Activated naive CD8-positive, alpha-beta T cell treated with anti-CD3 and anti-CD28 coated beads, Interleukin-2, amount 10 ng/mL, durations not matched to agents 7 days and 5 days (primary cell): ENCODE measurements around the gene ODC1. TPM values are rescaled to one million over a fixed set of nuclear protein-coding genes. Genes with fewer than 3 reads are reported as not detected.

Experiments
- ATAC-seq: fragments of 150-1000 bp; cut with Tn5 transposase; one replicate; pipeline ENCODE4 v1.10.0; 2021; ENCODE audit warnings: low read depth, moderate library complexity
- POLR2A ChIA-PET: fragments of 350-600 bp; sonication (Branson Sonifier 250); formaldehyde crosslinking; loops from one replicate; lab custom pipeline; 2021; ENCODE audit warnings: antibody characterized with exemption; lab: Charles Lee
- DNase-seq: peaks from one replicate; pipeline ENCODE4 v3.0.0; 2021
- H3K27ac Mint-ChIP-seq: one replicate; pipeline ENCODE4 v1.8.0; 2022; ENCODE audit warnings: mild to moderate bottlenecking, mixed read lengths
- H3K27me3 Mint-ChIP-seq: one replicate; pipeline ENCODE4 v1.8.0; 2022; ENCODE audit warnings: mild to moderate bottlenecking, moderate library complexity, mixed read lengths
- H3K36me3 Mint-ChIP-seq: one replicate; pipeline ENCODE4 v1.8.0; 2021; ENCODE audit warnings: mild to moderate bottlenecking, mixed read lengths
- H3K4me1 Mint-ChIP-seq: one replicate; pipeline ENCODE4 v1.8.0; 2021; ENCODE audit warnings: mixed read lengths
- H3K4me3 Mint-ChIP-seq: one replicate; pipeline ENCODE4 v1.8.0; 2022; ENCODE audit warnings: mild to moderate bottlenecking, moderate library complexity, mixed read lengths
- H3K9me3 Mint-ChIP-seq: one replicate; pipeline ENCODE4 v1.8.0; 2021; ENCODE audit warnings: mixed read lengths
- total RNA-seq, 2 experiments: library from RNA; stranded (reverse); gene quantifications; one replicate each; pipeline ENCODE4 v1.2.3, GENCODE V29; 2021

The ODC1 gene
- total RNA-seq, 2 experiments from 2014 or later, result 42.0 to 43.8 TPM

GRCh38 chr2:10400568-10400977, 47.6 kb downstream of the ODC1 start:
- no peak overlapping the region for H3K4me3 Mint-ChIP-seq
- ATAC-seq (peak; percentile 29), DNase-seq (no peak)
- H3K36me3 Mint-ChIP-seq, result peaks cover 15% of the 10 kb centered on the region
- POLR2A ChIA-PET, result no interaction called here
- H3K4me1 Mint-ChIP-seq, result peaks cover 22% of the 10 kb centered on the region
- H3K9me3 Mint-ChIP-seq, result peaks cover 2% of the 10 kb centered on the region
- peak overlapping the region; percentile 58 for H3K27ac Mint-ChIP-seq
- H3K27me3 Mint-ChIP-seq, result peaks cover 2% of the 10 kb centered on the region

- ATAC-seq, result no peak
- POLR2A ChIA-PET, result no interaction called here
- Mint-ChIP-seq H3K27me3 (peaks cover 2% of the 10 kb centered on the region), H3K4me3 (peak overlapping the region; percentile 50), H3K4me1 (peaks cover 22% of the 10 kb centered on the region), H3K36me3 (peaks cover 15% of the 10 kb centered on the region), H3K27ac (peak overlapping the region; percentile 80), H3K9me3 (peaks cover 2% of the 10 kb centered on the region)
- DNase-seq, result no peak
These were observed 48.1 kb downstream of the ODC1 start for GRCh38 chr2:10400002-10400401.

GRCh38 chr2:10399358-10399757, 48.8 kb downstream of the ODC1 start:
- Mint-ChIP-seq H3K27ac (peak overlapping the region; percentile 80), H3K36me3 (peaks cover 15% of the 10 kb centered on the region), H3K4me3 (peak overlapping the region; percentile 50), H3K4me1 (peaks cover 24% of the 10 kb centered on the region), H3K9me3 (peaks cover 2% of the 10 kb centered on the region), H3K27me3 (peaks cover 2% of the 10 kb centered on the region)
- DNase-seq (no peak), ATAC-seq (no peak)
- POLR2A ChIA-PET, result no interaction called here

GRCh38 chr2:10398496-10398895, 49.6 kb downstream of the ODC1 start:
- Mint-ChIP-seq H3K36me3 (peaks cover 15% of the 10 kb centered on the region), H3K9me3 (peaks cover 2% of the 10 kb centered on the region), H3K27me3 (peaks cover 2% of the 10 kb centered on the region), H3K4me1 (peaks cover 27% of the 10 kb centered on the region), H3K4me3 (no peak overlapping the region), H3K27ac (no peak overlapping the region)
- POLR2A ChIA-PET, result no interaction called here
- peak; percentile 18 for ATAC-seq
- DNase-seq, result no peak

GRCh38 chr2:10397878-10398277, 50.2 kb downstream of the ODC1 start:
- Mint-ChIP-seq H3K9me3 (peaks cover 2% of the 10 kb centered on the region), H3K27me3 (peaks cover 2% of the 10 kb centered on the region), H3K4me1 (peaks cover 27% of the 10 kb centered on the region), H3K27ac (no peak overlapping the region), H3K36me3 (peaks cover 15% of the 10 kb centered on the region), H3K4me3 (no peak overlapping the region)
- DNase-seq, result no peak
- POLR2A ChIA-PET, result interaction anchor here (1.2 kb wide), 1 partner anchor 15 kb away, joined by 3 read pairs; no protein-coding TSS in a partner anchor
- no peak for ATAC-seq

GRCh38 chr2:10397297-10397875, 50.7 kb downstream of the ODC1 start:
- Mint-ChIP-seq H3K4me3 (no peak overlapping the region), H3K27ac (no peak overlapping the region)
- POLR2A ChIA-PET, result interaction anchor here (1.2 kb wide), 1 partner anchor 15 kb away, joined by 3 read pairs; no protein-coding TSS in a partner anchor

GRCh38 chr2:10396464-10396863, 51.7 kb downstream of the ODC1 start:
- ATAC-seq, result no peak
- DNase-seq, result no peak
- Mint-ChIP-seq H3K27me3 (peaks cover 2% of the 10 kb centered on the region), H3K9me3 (peaks cover 2% of the 10 kb centered on the region), H3K4me3 (no peak overlapping the region), H3K36me3 (peaks cover 17% of the 10 kb centered on the region), H3K27ac (no peak overlapping the region), H3K4me1 (peaks cover 27% of the 10 kb centered on the region)
- POLR2A ChIA-PET, result no interaction called here

More at GRCh38 chr2:10397297-10397875, 50.7 kb downstream of the ODC1 start:
- ATAC-seq, result no peak
- Mint-ChIP-seq H3K4me1 (peaks cover 28% of the 10 kb centered on the region), H3K9me3 (peaks cover 2% of the 10 kb centered on the region), H3K27me3 (peaks cover 2% of the 10 kb centered on the region), H3K36me3 (peaks cover 16% of the 10 kb centered on the region)
- no peak for DNase-seq

- peaks cover 2% of the 10 kb centered on the region for H3K9me3 Mint-ChIP-seq
These were observed 52.2 kb downstream of the ODC1 start for GRCh38 chr2:10395893-10396292.

GRCh38 chr2:10393640-10393982, 54.5 kb downstream of the ODC1 start:
- Mint-ChIP-seq H3K36me3 (peaks cover 2% of the 10 kb centered on the region), H3K4me1 (peaks cover 18% of the 10 kb centered on the region), H3K27me3 (no peaks in the 10 kb centered on the region), H3K9me3 (no peaks in the 10 kb centered on the region), H3K4me3 (no peak overlapping the region), H3K27ac (no peak overlapping the region)
- DNase-seq (no peak), ATAC-seq (no peak)
- POLR2A ChIA-PET, result no interaction called here

More at GRCh38 chr2:10395893-10396292, 52.2 kb downstream of the ODC1 start:
- ATAC-seq, result no peak
- H3K27ac Mint-ChIP-seq, result no peak overlapping the region
- H3K4me1 Mint-ChIP-seq, result peaks cover 25% of the 10 kb centered on the region
- H3K27me3 Mint-ChIP-seq, result peaks cover 2% of the 10 kb centered on the region
- peaks cover 13% of the 10 kb centered on the region for H3K36me3 Mint-ChIP-seq
- POLR2A ChIA-PET, result no interaction called here
- no peak for DNase-seq
- H3K4me3 Mint-ChIP-seq, result no peak overlapping the region

GRCh38 chr2:10392951-10393639, 55.0 kb downstream of the ODC1 start:
- H3K27me3 Mint-ChIP-seq, result no peaks in the 10 kb centered on the region
- H3K9me3 Mint-ChIP-seq, result no peaks in the 10 kb centered on the region
- no peak overlapping the region for H3K27ac Mint-ChIP-seq
- ATAC-seq (no peak), DNase-seq (no peak)
- H3K4me3 Mint-ChIP-seq, result no peak overlapping the region
- H3K4me1 Mint-ChIP-seq, result peaks cover 18% of the 10 kb centered on the region
- POLR2A ChIA-PET, result no interaction called here
- peaks cover 2% of the 10 kb centered on the region for H3K36me3 Mint-ChIP-seq

GRCh38 chr2:10392548-10392947, 55.6 kb downstream of the ODC1 start:
- ATAC-seq (no peak), DNase-seq (no peak)
- H3K27me3 Mint-ChIP-seq, result no peaks in the 10 kb centered on the region
- H3K27ac Mint-ChIP-seq, result no peak overlapping the region
- no peak overlapping the region for H3K4me3 Mint-ChIP-seq
- POLR2A ChIA-PET, result no interaction called here
- H3K36me3 Mint-ChIP-seq, result peaks cover 2% of the 10 kb centered on the region
- H3K4me1 Mint-ChIP-seq, result peaks cover 18% of the 10 kb centered on the region
- no peaks in the 10 kb centered on the region for H3K9me3 Mint-ChIP-seq

GRCh38 chr2:10392100-10392499, 56.0 kb downstream of the ODC1 start:
- Mint-ChIP-seq H3K9me3 (no peaks in the 10 kb centered on the region), H3K36me3 (peaks cover 2% of the 10 kb centered on the region), H3K4me1 (peaks cover 19% of the 10 kb centered on the region), H3K4me3 (no peak overlapping the region), H3K27ac (no peak overlapping the region), H3K27me3 (no peaks in the 10 kb centered on the region)
- DNase-seq (no peak), ATAC-seq (no peak)
- POLR2A ChIA-PET, result no interaction called here

GRCh38 chr2:10390369-10390801, 57.7 kb downstream of the ODC1 start:
- Mint-ChIP-seq H3K27ac (no peak overlapping the region), H3K9me3 (no peaks in the 10 kb centered on the region), H3K4me1 (peaks cover 22% of the 10 kb centered on the region), H3K36me3 (peaks cover 2% of the 10 kb centered on the region), H3K4me3 (no peak overlapping the region), H3K27me3 (no peaks in the 10 kb centered on the region)
- POLR2A ChIA-PET, result no interaction called here
- DNase-seq (no peak), ATAC-seq (no peak)
